C4-2B (cell line): ENCODE data around the gene UBL4A.

ENCODE experiments used
- CTCF ChIP-seq: fragments of 450-650 bp; conservative IDR thresholded peaks from 2 replicates; pipeline ENCODE4 v1.5.1; 2017; ENCODE audit warnings: mild to moderate bottlenecking
- ZFX ChIP-seq: fragments of 450-650 bp; IDR thresholded peaks from 2 replicates; pipeline ENCODE4 v1.6.1; 2017

GRCh38 chrX:154529206-154529612, 42.8 kb upstream of the UBL4A start:
- no peak for TF ChIP-seq CTCF
- TF ChIP-seq ZFX = no peak
